Astrocyte (in vitro differentiated cells and primary cell): ENCODE results near the gene GAS6. TPM values are rescaled to one million over a fixed set of nuclear protein-coding genes. Genes with fewer than 3 reads are reported as not detected.

Experiments used
- DNase-seq: peaks from one replicate; pipeline ENCODE4 v3.0.0-alpha.2; 2010; ENCODE audit warnings: low read depth
- FAIRE-seq: peaks from 2 replicates; lab custom pipeline; 2011; peaks lifted over from hg19 to GRCh38; lab: Jason Lieb, UNC
- H2AFZ ChIP-seq: 2 replicates; pipeline ENCODE4 v1.6.0; 2012; ENCODE audit warnings: low read depth, low read length, inconsistent platforms
- H3K27ac ChIP-seq: 2 replicates; pipeline ENCODE4 v1.5.1; 2011; ENCODE audit warnings: low read depth, low read length, inconsistent platforms
- H3K27me3 ChIP-seq: 2 replicates; pipeline ENCODE4 v1.6.0; 2011; ENCODE audit warnings: low read length, inconsistent platforms; ENCODE audit not compliant: insufficient read depth
- H3K36me3 ChIP-seq: 2 replicates; pipeline ENCODE4 v1.5.1; 2011; ENCODE audit warnings: low read length, inconsistent platforms; ENCODE audit not compliant: insufficient read depth
- H3K4me1 ChIP-seq: 2 replicates; pipeline ENCODE4 v1.5.1; 2011; ENCODE audit warnings: low read length, inconsistent platforms; ENCODE audit not compliant: insufficient read depth
- H3K4me2 ChIP-seq: 2 replicates; pipeline ENCODE4 v1.6.0; 2012; ENCODE audit warnings: low read length, inconsistent platforms
- H3K4me3 ChIP-seq: 2 replicates; pipeline ENCODE4 v1.5.1; 2011; ENCODE audit warnings: low read depth, mild to moderate bottlenecking, low read length, inconsistent platforms; ENCODE audit not compliant: insufficient read depth
- H3K79me2 ChIP-seq: 2 replicates; pipeline ENCODE4 v1.6.0; 2012; ENCODE audit warnings: mild to moderate bottlenecking, low read length, inconsistent platforms; ENCODE audit not compliant: insufficient read depth
- H3K9ac ChIP-seq: 2 replicates; pipeline ENCODE4 v1.6.0; 2012; ENCODE audit warnings: mild to moderate bottlenecking, low read length, inconsistent platforms
- H3K9me3 ChIP-seq: 2 replicates; pipeline ENCODE4 v1.5.1; 2012; ENCODE audit warnings: low read depth, mild to moderate bottlenecking, low read length, inconsistent platforms; ENCODE audit not compliant: insufficient read depth
- H4K20me1 ChIP-seq: 2 replicates; pipeline ENCODE4 v1.6.0; 2012; ENCODE audit warnings: low read length, inconsistent platforms; ENCODE audit not compliant: insufficient read depth
- H3K27ac Mint-ChIP-seq: one replicate; pipeline ENCODE4 v1.8.0; 2021; ENCODE audit warnings: mild to moderate bottlenecking, mixed read lengths; ENCODE audit not compliant: unreplicated experiment
- H3K27me3 Mint-ChIP-seq: one replicate; pipeline ENCODE4 v1.8.0; 2021; ENCODE audit warnings: low read depth, mixed read lengths; ENCODE audit not compliant: unreplicated experiment
- H3K36me3 Mint-ChIP-seq: one replicate; pipeline ENCODE4 v1.8.0; 2021; ENCODE audit warnings: low read depth, mixed read lengths; ENCODE audit not compliant: unreplicated experiment
- H3K4me1 Mint-ChIP-seq: one replicate; pipeline ENCODE4 v1.8.0; 2021; ENCODE audit warnings: low read depth, mixed read lengths; ENCODE audit not compliant: unreplicated experiment
- H3K4me3 Mint-ChIP-seq: one replicate; pipeline ENCODE4 v1.8.0; 2021; ENCODE audit warnings: mild to moderate bottlenecking, moderate library complexity, mixed read lengths; ENCODE audit not compliant: unreplicated experiment
- H3K9me3 Mint-ChIP-seq: one replicate; pipeline ENCODE4 v1.8.0; 2021; ENCODE audit warnings: mild to moderate bottlenecking, mixed read lengths; ENCODE audit not compliant: unreplicated experiment
- CTCF ChIP-seq: IDR thresholded peaks from 2 replicates; pipeline ENCODE4 v1.5.1; 2011; ENCODE audit warnings: low read depth, mild to moderate bottlenecking, inconsistent platforms, low read length, moderate library complexity; ENCODE audit not compliant: insufficient read depth
- EZH2 ChIP-seq: IDR thresholded peaks from 2 replicates; pipeline ENCODE4 v1.6.1; 2012; ENCODE audit warnings: mild to moderate bottlenecking, low read length, inconsistent platforms; ENCODE audit not compliant: insufficient read depth
- total RNA-seq: library from RNA; stranded (reverse); gene quantifications from 2 replicates; pipeline ENCODE4 v1.2.1, GENCODE V29; 2021

Gene GAS6
- total RNA-seq, 1 donor from 2014 or later: 287 TPM

GRCh38 chr13:113789167-113789566 is 74.7 kb downstream of the GAS6 start:
- FAIRE-seq (no peak), DNase-seq (no peak)
- H3K4me1 ChIP-seq: peaks cover 12% of the 10 kb centered on the region
- peaks cover 38% of the 10 kb centered on the region for H3K27me3 Mint-ChIP-seq
- H3K4me3 ChIP-seq: no peak overlapping the region
- no peak overlapping the region for H2AFZ ChIP-seq
- peaks cover 19% of the 10 kb centered on the region for H3K36me3 Mint-ChIP-seq
- H3K36me3 ChIP-seq: no peaks in the 10 kb centered on the region
- H3K27ac Mint-ChIP-seq: no peak overlapping the region
- TF ChIP-seq CTCF (no peak), EZH2 (no peak)
- H3K9me3 ChIP-seq: peaks cover 3% of the 10 kb centered on the region
- no peaks in the 10 kb centered on the region for H3K79me2 ChIP-seq
- H3K27me3 ChIP-seq: peaks cover 5% of the 10 kb centered on the region
- H3K27ac ChIP-seq: no peak overlapping the region
- peaks cover 7% of the 10 kb centered on the region for H3K9me3 Mint-ChIP-seq
- no peak overlapping the region for H3K4me3 Mint-ChIP-seq
- H3K4me1 Mint-ChIP-seq: peaks cover 15% of the 10 kb centered on the region
- no peaks in the 10 kb centered on the region for H4K20me1 ChIP-seq
- H3K4me2 ChIP-seq: no peak overlapping the region
- no peak overlapping the region for H3K9ac ChIP-seq

DNA sequence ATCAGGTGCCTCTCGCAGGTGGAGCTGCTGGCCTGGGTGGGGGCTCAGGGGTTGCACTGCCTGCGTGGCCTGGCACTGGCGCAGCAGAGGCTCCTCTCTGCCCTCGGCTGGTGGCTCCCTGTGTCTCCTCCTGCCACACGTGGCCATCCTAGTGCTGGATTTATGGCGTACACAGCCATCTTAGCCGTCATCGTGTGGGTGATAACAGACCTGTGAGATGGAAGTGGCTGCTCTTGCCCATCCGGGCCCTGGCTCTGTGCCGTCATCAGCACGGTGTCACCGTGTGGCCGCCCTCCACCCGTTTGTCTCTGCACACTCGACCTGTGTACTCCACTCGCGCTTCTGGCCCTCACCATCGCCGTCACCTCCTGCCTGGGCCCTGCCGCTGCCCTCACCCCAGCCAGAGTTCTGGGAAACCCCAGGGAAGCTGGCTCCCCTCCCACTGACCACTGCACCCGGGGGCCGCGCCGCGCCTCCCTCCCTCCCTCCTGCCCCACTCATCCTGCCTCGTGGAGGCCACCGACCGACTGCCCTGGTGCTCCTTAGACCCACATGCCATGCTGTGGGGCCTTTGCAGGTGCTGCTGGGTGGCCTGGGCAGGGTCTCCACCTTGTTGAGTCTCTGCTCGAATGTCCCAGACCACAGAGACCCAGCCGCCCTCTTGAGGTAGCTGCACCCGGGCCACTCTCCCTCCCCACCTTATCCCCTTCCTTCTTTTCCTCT is 75.3 kb downstream of the GAS6 start:
- H3K9ac ChIP-seq: no peak overlapping the region
- H3K36me3 Mint-ChIP-seq: peaks cover 16% of the 10 kb centered on the region
- H3K4me2 ChIP-seq: no peak overlapping the region
- peaks cover 5% of the 10 kb centered on the region for H3K9me3 Mint-ChIP-seq
- peaks cover 37% of the 10 kb centered on the region for H3K27me3 Mint-ChIP-seq
- peaks cover 12% of the 10 kb centered on the region for H3K4me1 ChIP-seq
- TF ChIP-seq CTCF (no peak), EZH2 (no peak)
- peaks cover 8% of the 10 kb centered on the region for H3K27me3 ChIP-seq
- H3K4me3 Mint-ChIP-seq: no peak overlapping the region
- DNase-seq (no peak), FAIRE-seq (no peak)
- H2AFZ ChIP-seq: no peak overlapping the region
- H3K4me1 Mint-ChIP-seq: peaks cover 15% of the 10 kb centered on the region
- H4K20me1 ChIP-seq: no peaks in the 10 kb centered on the region
- H3K9me3 ChIP-seq: peaks cover 3% of the 10 kb centered on the region
- H3K27ac Mint-ChIP-seq: no peak overlapping the region
- no peaks in the 10 kb centered on the region for H3K79me2 ChIP-seq
- no peak overlapping the region for H3K27ac ChIP-seq
- H3K4me3 ChIP-seq: no peak overlapping the region
- no peaks in the 10 kb centered on the region for H3K36me3 ChIP-seq

DNA sequence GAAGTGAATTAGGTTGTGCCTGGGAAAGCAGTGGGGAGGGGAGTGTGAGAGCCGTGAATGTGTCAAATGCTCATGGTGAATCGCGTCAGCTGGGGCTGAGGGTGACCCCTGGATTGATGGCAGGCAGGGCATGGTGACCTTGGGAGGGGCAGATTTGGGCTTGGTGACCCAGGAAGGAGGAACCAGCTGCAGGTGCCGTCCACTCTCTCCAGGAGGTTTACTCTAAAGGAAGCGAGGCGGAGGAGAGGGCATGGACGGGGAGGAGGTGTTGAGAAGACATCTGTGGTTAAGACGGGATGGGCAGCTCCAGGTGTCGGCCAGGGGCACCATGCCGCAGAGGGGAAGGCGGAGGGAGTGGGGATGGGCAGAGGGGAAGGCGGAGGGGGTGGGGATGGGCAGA is 76.2 kb downstream of the GAS6 start:
- peaks cover 37% of the 10 kb centered on the region for H3K27me3 Mint-ChIP-seq
- Histone ChIP-seq H3K4me1 (peaks cover 12% of the 10 kb centered on the region), H2AFZ (no peak overlapping the region), H4K20me1 (no peaks in the 10 kb centered on the region), H3K9ac (no peak overlapping the region), H3K36me3 (no peaks in the 10 kb centered on the region), H3K9me3 (peaks cover 3% of the 10 kb centered on the region), H3K4me3 (no peak overlapping the region), H3K79me2 (no peaks in the 10 kb centered on the region), H3K4me2 (no peak overlapping the region), H3K27ac (no peak overlapping the region), H3K27me3 (peaks cover 8% of the 10 kb centered on the region)
- peaks cover 12% of the 10 kb centered on the region for H3K36me3 Mint-ChIP-seq
- DNase-seq: no peak
- H3K27ac Mint-ChIP-seq: no peak overlapping the region
- FAIRE-seq: no peak
- H3K4me3 Mint-ChIP-seq: no peak overlapping the region
- H3K4me1 Mint-ChIP-seq: peaks cover 15% of the 10 kb centered on the region
- peaks cover 5% of the 10 kb centered on the region for H3K9me3 Mint-ChIP-seq
- TF ChIP-seq CTCF: no peak
- no peak for TF ChIP-seq EZH2
